ENCODE data around the gene COL13A1. TPM values are rescaled to one million over a fixed set of nuclear protein-coding genes. Genes with fewer than 3 reads are reported as not detected.

The COL13A1 gene
- total and polyA plus RNA-seq, 11 donors, result 1.0 to 4.0 (median 1.7) TPM

GRCh38 chr10:69960606-69960987 lies 158.9 kb downstream of the COL13A1 start:
- ATAC-seq (no peak), DNase-seq (no peak)
- TF ChIP-seq POLR2A (IDR thresholded peaks at IDR 0.05), result no peak
- TF ChIP-seq CTCF (IDR thresholded peaks at IDR 0.05), result no peak
- H3K4me3 ChIP-seq, result peak overlapping the region in 1 of 12 donors; percentile 15
- H3K9me3 ChIP-seq, result no peaks in the 10 kb centered on the region
- peak overlapping the region in 1 of 12 donors; percentile 83 for H3K27ac ChIP-seq
- H3K36me3 ChIP-seq, result no peaks in the 10 kb centered on the region
- WGBS, 4 donors, result 82 to 87% (median 86%) methylated on average over 4 of the region's 4 CpGs
- no peaks in the 10 kb centered on the region for H3K27me3 ChIP-seq
- intact Hi-C loops (cut with DNase I), result no loop called here
- peaks cover 0 to 27% (median 0%) of the 10 kb centered on the region in 12 donors for H3K4me1 ChIP-seq

GRCh38 chr10:69960988-69961880 lies 159.5 kb downstream of the COL13A1 start:
- intact Hi-C loops (cut with DNase I), result no loop called here

GRCh38 chr10:69961881-69962745 lies 160.4 kb downstream of the COL13A1 start:
- peak in 1 of 5 donors; percentile 2 for DNase-seq
- Histone ChIP-seq H3K4me1 (peaks cover 0 to 27% (median 0%) of the 10 kb centered on the region in 12 donors), H3K27ac (no peak overlapping the region), H3K36me3 (no peaks in the 10 kb centered on the region), H3K27me3 (peaks cover 0 to 4% (median 0%) of the 10 kb centered on the region in 9 donors), H3K9me3 (no peaks in the 10 kb centered on the region), H3K4me3 (no peak overlapping the region)
- TF ChIP-seq POLR2A (IDR thresholded peaks at IDR 0.05), result no peak
- no peak for TF ChIP-seq CTCF (IDR thresholded peaks at IDR 0.05)
- WGBS, 4 donors, result 81 to 92% (median 87%) methylated on average over 16 to 17 of the region's 17 CpGs
- peak in 1 of 4 donors; percentile 8 for ATAC-seq
- intact Hi-C loops (cut with DNase I), result no loop called here

More at GRCh38 chr10:69960988-69961880, 159.5 kb downstream of the COL13A1 start:
- ATAC-seq, result peak in 3 of 4 donors; percentile 13 to 41 (median 39)
- TF ChIP-seq CTCF (IDR thresholded peaks at IDR 0.05) (peak in 5 of 12 donors; percentile 11 to 32 (median 26)), POLR2A (IDR thresholded peaks at IDR 0.05) (no peak)
- H3K4me1 ChIP-seq, result peaks cover 0 to 27% (median 0%) of the 10 kb centered on the region in 12 donors
- 41 to 49% (median 43%) methylated on average over 12 of the region's 12 CpGs for WGBS, 4 donors
- peaks cover 0 to 4% (median 0%) of the 10 kb centered on the region in 9 donors for H3K27me3 ChIP-seq
- H3K9me3 ChIP-seq, result no peaks in the 10 kb centered on the region
- no peak overlapping the region for H3K4me3 ChIP-seq
- no peaks in the 10 kb centered on the region for H3K36me3 ChIP-seq
- DNase-seq, result no peak
- peak overlapping the region in 1 of 12 donors; percentile 83 for H3K27ac ChIP-seq
